Cardiac fibroblast (primary cell): ENCODE results near the gene RUBCNL.

Experiments
- DNase-seq, 2 donors: peaks; one replicate each; pipeline versions ENCODE4 v3.0.0 to v3.0.0-alpha.2; 2010; ENCODE audit warnings: low read depth in 2 of 2
- H3K4me3 ChIP-seq, 2 donors: replicated peaks in 1 of 2; 1 replicate in 1 of 2; 2 replicates in 1 of 2; pipeline ENCODE4 v1.5.1; 2011; ENCODE audit warnings: low read depth in 2 of 2, low read length in 2 of 2, mild to moderate bottlenecking in 2 of 2, moderate library complexity in 1 of 2
- CTCF ChIP-seq: IDR thresholded peaks from one replicate; pipeline ENCODE4 v1.5.1; 2011; ENCODE audit warnings: low read depth, mild to moderate bottlenecking, low read length, inconsistent platforms

The RUBCNL gene

GRCh38 chr13:46337700-46338099 lies 49.4 kb downstream of the RUBCNL start:
- H3K4me3 ChIP-seq = no peak overlapping the region
- no peak for TF ChIP-seq CTCF

GRCh38 chr13:46334035-46334822 lies 52.8 kb downstream of the RUBCNL start:
- no peak overlapping the region for H3K4me3 ChIP-seq
- DNase-seq = no peak
- TF ChIP-seq CTCF = no peak

More at GRCh38 chr13:46337700-46338099, 49.4 kb downstream of the RUBCNL start:
- DNase-seq = no peak

GRCh38 chr13:46332772-46333171 lies 54.3 kb downstream of the RUBCNL start:
- H3K4me3 ChIP-seq = no peak overlapping the region
- no peak for TF ChIP-seq CTCF
- no peak for DNase-seq

- no peak for TF ChIP-seq CTCF
- DNase-seq = no peak
- no peak overlapping the region for H3K4me3 ChIP-seq
These were observed 57.4 kb downstream of the RUBCNL start for GRCh38 chr13:46329624-46330023.

- DNase-seq = no peak
- no peak overlapping the region for H3K4me3 ChIP-seq
- TF ChIP-seq CTCF = no peak
These were observed 59.8 kb downstream of the RUBCNL start for GRCh38 chr13:46327246-46327645.

DNA sequence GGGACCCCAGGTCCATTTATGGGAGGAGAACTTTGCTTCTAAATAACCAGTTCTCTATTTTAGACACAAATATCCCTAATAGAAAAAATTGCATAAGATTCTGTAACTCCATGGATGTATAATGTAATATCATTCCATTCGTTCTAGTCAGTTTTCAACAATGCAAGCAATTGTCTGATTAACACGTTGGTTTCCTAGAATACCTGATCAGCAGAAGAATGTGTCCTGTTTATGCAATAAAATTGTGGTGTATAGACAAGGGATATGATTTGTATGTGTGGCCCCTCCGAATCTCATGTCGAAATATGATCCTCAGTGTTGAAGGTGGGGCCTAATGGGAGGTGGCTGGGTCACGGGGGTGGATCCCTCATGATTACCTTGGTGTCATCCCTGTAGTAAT lies 62.1 kb downstream of the RUBCNL start:
- TF ChIP-seq CTCF = no peak
- DNase-seq = peak; percentile 15 to 68
- no peak overlapping the region for H3K4me3 ChIP-seq
